MCF 10A (cell line): ENCODE data around the gene LAD1. TPM values are rescaled to one million over a fixed set of nuclear protein-coding genes. Genes with fewer than 3 reads are reported as not detected.

ENCODE experiments used
- BruUV-seq: library from RNA; stranded (reverse); fragments of 400-500 nt; replicated peaks from 2 replicates; lab custom pipeline; 2021; lab: Mats Ljungman, UMichigan
- CTCF ChIA-PET: fragments of 300-600 bp; sonication (Branson Sonifier 250); formaldehyde crosslinking; extraction: SDS; loops from one replicate; lab custom pipeline; 2021; ENCODE audit warnings: antibody characterized with exemption, inconsistent platforms; lab: Yijun Ruan, JAX
- POLR2A ChIA-PET: fragments of 300-600, 350-650 bp; sonication (Branson Sonifier 250); formaldehyde crosslinking; extraction: SDS; loops from one replicate; lab custom pipeline; 2020; ENCODE audit warnings: antibody characterized with exemption, inconsistent platforms; lab: Yijun Ruan, JAX
- DNase-seq: peaks from one replicate; pipeline ENCODE4 v3.0.0-alpha.2; 2018; ENCODE audit not compliant: unreplicated experiment
- H3K27ac Mint-ChIP-seq: one replicate; pipeline ENCODE4 v1.8.0; 2022; ENCODE audit warnings: mild to moderate bottlenecking, low read depth, mixed read lengths; ENCODE audit not compliant: unreplicated experiment
- H3K27me3 Mint-ChIP-seq: one replicate; pipeline ENCODE4 v1.8.0; 2022; ENCODE audit warnings: mixed read lengths; ENCODE audit not compliant: insufficient read depth, unreplicated experiment
- H3K36me3 Mint-ChIP-seq: one replicate; pipeline ENCODE4 v1.8.0; 2022; ENCODE audit warnings: mild to moderate bottlenecking, moderate library complexity, mixed read lengths; ENCODE audit not compliant: insufficient read depth, unreplicated experiment
- H3K4me1 Mint-ChIP-seq: one replicate; pipeline ENCODE4 v1.8.0; 2022; ENCODE audit warnings: mixed read lengths; ENCODE audit not compliant: insufficient read depth, unreplicated experiment
- H3K4me3 Mint-ChIP-seq: one replicate; pipeline ENCODE4 v1.8.0; 2022; ENCODE audit warnings: mild to moderate bottlenecking, moderate library complexity, mixed read lengths; ENCODE audit not compliant: unreplicated experiment
- H3K9me3 Mint-ChIP-seq: one replicate; pipeline ENCODE4 v1.8.0; 2022; ENCODE audit warnings: mixed read lengths; ENCODE audit not compliant: unreplicated experiment
- CTCF ChIP-seq: fragments of 200-600 bp; IDR thresholded peaks from one replicate; pipeline ENCODE4 v1.8.0; 2022; ENCODE audit warnings: antibody characterized with exemption, mild to moderate bottlenecking; ENCODE audit not compliant: unreplicated experiment
- intact Hi-C: fragments of 100-400 bp; cut with micrococcal nuclease; formaldehyde crosslinking; loops from 2 replicates; pipeline ENCODE4 v1.14.1; 2022
- total RNA-seq: library from RNA; stranded (reverse); gene quantifications from 2 replicates; pipeline ENCODE4 v1.2.3, GENCODE V29; 2022

The LAD1 gene
- total RNA-seq, 1 experiment from 2014 or later, result 40.9 TPM

GRCh38 chr1:201376464-201377374 is 22.4 kb downstream of the LAD1 start:
- ChIA-PET CTCF (interaction anchor here (0.6 to 5.0 kb wide), 14 partner anchors 8 to 395 kb away, joined by 3 to 61 read pairs (median 5); no protein-coding TSS in a partner anchor), POLR2A (interaction anchor here (0.7 to 1.0 kb wide), 5 partner anchors 20 to 131 kb away, joined by 3 to 4 read pairs (median 3); no protein-coding TSS in a partner anchor)
- Mint-ChIP-seq H3K9me3 (no peaks in the 10 kb centered on the region), H3K4me1 (no peaks in the 10 kb centered on the region), H3K36me3 (no peaks in the 10 kb centered on the region), H3K27ac (no peak overlapping the region), H3K27me3 (peaks cover 37% of the 10 kb centered on the region), H3K4me3 (no peak overlapping the region)
- intact Hi-C loops, result no loop called here
- peak; percentile 80 for DNase-seq
- peak; percentile 67 for TF ChIP-seq CTCF
- no TSS peak for BruUV-seq

GRCh38 chr1:201376107-201376463 is 23.0 kb downstream of the LAD1 start:
- no TSS peak for BruUV-seq
- H3K4me3 Mint-ChIP-seq, result no peak overlapping the region
- DNase-seq, result no peak
- CTCF ChIA-PET, result interaction anchor here (0.6 to 5.0 kb wide), 19 partner anchors 9 to 754 kb away, joined by 3 to 61 read pairs (median 5); no protein-coding TSS in a partner anchor
- TF ChIP-seq CTCF, result no peak
- POLR2A ChIA-PET, result interaction anchor here (0.7 to 1.3 kb wide), 5 partner anchors 21 to 131 kb away, joined by 3 to 4 read pairs (median 3); no protein-coding TSS in a partner anchor
- intact Hi-C loops, result no loop called here
- no peaks in the 10 kb centered on the region for H3K9me3 Mint-ChIP-seq
- no peaks in the 10 kb centered on the region for H3K4me1 Mint-ChIP-seq
- no peaks in the 10 kb centered on the region for H3K36me3 Mint-ChIP-seq
- H3K27ac Mint-ChIP-seq, result no peak overlapping the region
- H3K27me3 Mint-ChIP-seq, result peaks cover 43% of the 10 kb centered on the region

- POLR2A ChIA-PET, result interaction anchor here (0.7 to 1.3 kb wide), 5 partner anchors 23 to 120 kb away, joined by 3 to 4 read pairs (median 4); no protein-coding TSS in a partner anchor
- no peak for DNase-seq
- Mint-ChIP-seq H3K9me3 (no peaks in the 10 kb centered on the region), H3K36me3 (no peaks in the 10 kb centered on the region), H3K27me3 (peaks cover 52% of the 10 kb centered on the region), H3K27ac (no peak overlapping the region), H3K4me1 (no peaks in the 10 kb centered on the region), H3K4me3 (no peak overlapping the region)
- intact Hi-C loops, result no loop called here
- no peak for TF ChIP-seq CTCF
- CTCF ChIA-PET, result interaction anchor here (0.6 to 5.1 kb wide), 16 partner anchors 8 to 755 kb away, joined by 3 to 61 read pairs (median 5); no protein-coding TSS in a partner anchor
- BruUV-seq, result no TSS peak
These were observed 24.0 kb downstream of the LAD1 start for GRCh38 chr1:201375169-201375568.

GRCh38 chr1:201374364-201374763 is 24.8 kb downstream of the LAD1 start:
- Mint-ChIP-seq H3K4me3 (no peak overlapping the region), H3K9me3 (no peaks in the 10 kb centered on the region), H3K36me3 (no peaks in the 10 kb centered on the region), H3K4me1 (no peaks in the 10 kb centered on the region), H3K27ac (no peak overlapping the region), H3K27me3 (peaks cover 55% of the 10 kb centered on the region)
- intact Hi-C loops, result no loop called here
- CTCF ChIA-PET, result interaction anchor here (0.6 to 5.1 kb wide), 8 partner anchors 11 to 1544 kb away, joined by 3 to 61 read pairs (median 8); no protein-coding TSS in a partner anchor
- no peak for DNase-seq
- BruUV-seq, result no TSS peak
- no peak for TF ChIP-seq CTCF
- POLR2A ChIA-PET, result no interaction called here
